Spleen (tissue), 11 donors: ENCODE results near the gene RBM10. TPM values are rescaled to one million over a fixed set of nuclear protein-coding genes. Genes with fewer than 3 reads are reported as not detected.

Experiments
- DNase-seq: peaks from one replicate; pipeline ENCODE4 v3.0.0-alpha.2; 2020
- H3K27ac ChIP-seq, 8 donors: fragments of 200-600 bp; sonication (generic) in 7 of 8; 1 replicate in 4 of 8; 2 replicates in 4 of 8; pipeline versions ENCODE4 v1.5.0 to v1.8.0; 2016 to 2021; ENCODE audit warnings: inconsistent platforms in 4 of 8, mild to moderate bottlenecking in 4 of 8, moderate library complexity in 1 of 8
- H3K27me3 ChIP-seq, 7 donors: fragments of 200-600 bp; sonication (generic) in 6 of 7; replicated peaks in 1 of 7; 1 replicate in 4 of 7; 2 replicates in 3 of 7; pipeline versions ENCODE4 v1.5.0 to v1.8.0; 2016 to 2021; ENCODE audit warnings: inconsistent platforms in 3 of 7, mild to moderate bottlenecking in 1 of 7
- H3K36me3 ChIP-seq, 6 donors: fragments of 200-600 bp; sonication (generic) in 5 of 6; 1 replicate in 4 of 6; 2 replicates in 2 of 6; pipeline versions ENCODE4 v1.5.0 to v1.8.0; 2016 to 2021; ENCODE audit warnings: inconsistent platforms in 2 of 6
- H3K4me1 ChIP-seq, 6 donors: fragments of 200-600 bp; sonication (generic) in 5 of 6; 1 replicate in 3 of 6; 2 replicates in 3 of 6; pipeline versions ENCODE4 v1.5.0 to v1.8.0; 2016 to 2021; ENCODE audit warnings: inconsistent platforms in 3 of 6
- H3K4me3 ChIP-seq, 8 donors: fragments of 200-600 bp; sonication (generic) in 7 of 8; 1 replicate in 4 of 8; 2 replicates in 4 of 8; pipeline versions ENCODE4 v1.5.0 to v1.8.0; 2016 to 2021; ENCODE audit warnings: inconsistent platforms in 4 of 8, mild to moderate bottlenecking in 4 of 8, moderate library complexity in 2 of 8
- H3K9me3 ChIP-seq, 8 donors: fragments of 200-600 bp; sonication (generic) in 7 of 8; 1 replicate in 4 of 8; 2 replicates in 4 of 8; pipeline versions ENCODE4 v1.5.0 to v1.8.0; 2016 to 2021; ENCODE audit warnings: inconsistent platforms in 4 of 8
- CTCF ChIP-seq, 11 experiments: fragments of 200-600 bp in 7 of 11; fragments of 450-650 bp in 4 of 11; sonication (generic) in 4 of 11; IDR thresholded peaks in 8 of 11; conservative IDR thresholded peaks in 3 of 11; 1 replicate in 7 of 11; 2 replicates in 4 of 11; pipeline versions ENCODE4 v1.4.0 to v1.8.0; 2016 to 2021; ENCODE audit warnings: antibody characterized with exemption in 11 of 11, inconsistent platforms in 4 of 11, mild to moderate bottlenecking in 1 of 11
- POLR2A ChIP-seq, 3 donors: fragments of 450-650 bp; IDR thresholded peaks; one replicate each; pipeline ENCODE4 v1.5.1; 2017; ENCODE audit warnings: antibody characterized with exemption in 3 of 3, mild to moderate bottlenecking in 1 of 3
- POLR2AphosphoS5 ChIP-seq, 3 donors: sonication (generic); formaldehyde crosslinking; IDR thresholded peaks; one replicate each; pipeline ENCODE4 v1.5.1; 2017; ENCODE audit warnings: antibody characterized with exemption in 3 of 3
- WGBS, 5 donors: extraction: QIAGEN DNeasy Blood & Tissue Kit in 3 of 5; methylation state at CpG; one replicate each; pipeline versions ENCODE4 v1.1.5 to v1.1.7; 2013 to 2018; 5-methylcytosine and 5-hydroxymethylcytosine counted together
- intact Hi-C: fragments of 100-400 bp; cut with DNase I; formaldehyde crosslinking; loops from one replicate; pipeline ENCODE4 v1.15.0; 2023; ENCODE audit warnings: low total_unique reads
- polyA plus RNA-seq, 3 donors: library from polyadenylated mRNA; stranded (reverse); fragments of 200-250 nt; gene quantifications; one replicate each; pipeline ENCODE4 v1.2.1, GENCODE V29; 2013
- small RNA-seq, 4 donors: library from RNA; depleted of rRNA; stranded (forward); fragments of <200 nt; gene quantifications; one replicate each; pipeline ENCODE3, GENCODE V24; 2016
- total RNA-seq, 7 donors: library from RNA; depleted of rRNA in 3 of 7; stranded (reverse); fragments of >200 nt in 3 of 7; fragmentation: NEBNext Ultra II Directional in 4 of 7; extraction: Animal tissue kit (Norgen Biotek cat#: 25700) in 4 of 7; gene quantifications; one replicate each; pipeline versions ENCODE4 v1.1.0 to v1.2.1, GENCODE V29; 2016 to 2021
- donor health status: healthy with polysubstance abuse.
- donor health status: DM: no; HTN: no; CAD: no; lungs with moderate emphysema.
- donor health status: DM: no; HTN: no; CAD: no.
- donor health status: Bipolar disorder and iron deficiency.
- donor health status: healthy.
- donor health status: DM: no; HTN: no; CAD: no.
- donor health status: DM: yes; HTN: yes; CAD: no.

Gene RBM10
- total and polyA plus RNA-seq, 10 donors = 21.6 to 38.4 (median 29.7) TPM

- no peaks in the 10 kb centered on the region for H3K9me3 ChIP-seq
- peak overlapping the region; percentile 37 to 72 (median 49) for H3K4me3 ChIP-seq
- WGBS, 5 donors = 0 to 29% (median 1%) methylated on average over 38 to 51 of the region's 51 CpGs
- peak overlapping the region; percentile 67 to 98 (median 96) for H3K27ac ChIP-seq
- H3K36me3 ChIP-seq = peaks cover 0 to 19% (median 8%) of the 10 kb centered on the region in 6 donors
- intact Hi-C loops = no loop called here
- DNase-seq = peak; percentile 98
- H3K4me1 ChIP-seq = peaks cover 0 to 37% (median 0%) of the 10 kb centered on the region in 6 donors
- TF ChIP-seq POLR2A (IDR thresholded peaks at IDR 0.05) (no peak), POLR2AphosphoS5 (IDR thresholded peaks at IDR 0.05) (peak; percentile 68 to 69 (median 68))
- no peaks in the 10 kb centered on the region for H3K27me3 ChIP-seq
These were observed 88.5 kb downstream of the RBM10 start for GRCh38 chrX:47233333-47234113.

- peak overlapping the region; percentile 67 to 98 (median 96) for H3K27ac ChIP-seq
- DNase-seq = no peak
- TF ChIP-seq CTCF (IDR thresholded peaks at IDR 0.05 in 8 of 11, conservative IDR thresholded peaks at IDR 0.05 in 3 of 11) (no peak), POLR2A (IDR thresholded peaks at IDR 0.05) (no peak), POLR2AphosphoS5 (IDR thresholded peaks at IDR 0.05) (no peak)
- no peaks in the 10 kb centered on the region for H3K9me3 ChIP-seq
- intact Hi-C loops = no loop called here
- H3K36me3 ChIP-seq = peaks cover 0 to 15% (median 0%) of the 10 kb centered on the region in 6 donors
- peaks cover 0 to 37% (median 0%) of the 10 kb centered on the region in 6 donors for H3K4me1 ChIP-seq
- H3K4me3 ChIP-seq = peak overlapping the region in 5 of 8 donors; percentile 37 to 72 (median 50)
- WGBS, 5 donors = 60 to 71% (median 67%) methylated on average over 3 of the region's 3 CpGs
- no peaks in the 10 kb centered on the region for H3K27me3 ChIP-seq
These were observed 89.6 kb downstream of the RBM10 start for GRCh38 chrX:47234583-47234982.

- intact Hi-C loops = no loop called here
- peaks cover 0 to 37% (median 0%) of the 10 kb centered on the region in 6 donors for H3K4me1 ChIP-seq
- H3K27me3 ChIP-seq = no peaks in the 10 kb centered on the region
- WGBS, 5 donors = 64 to 76% (median 74%) methylated on average over 4 of the region's 4 CpGs
- H3K4me3 ChIP-seq = no peak overlapping the region
- H3K9me3 ChIP-seq = no peaks in the 10 kb centered on the region
- TF ChIP-seq POLR2AphosphoS5 (IDR thresholded peaks at IDR 0.05) (no peak), POLR2A (IDR thresholded peaks at IDR 0.05) (no peak), CTCF (IDR thresholded peaks at IDR 0.05 in 8 of 11, conservative IDR thresholded peaks at IDR 0.05 in 3 of 11) (no peak)
- H3K27ac ChIP-seq = no peak overlapping the region
- DNase-seq = no peak
- peaks cover 0 to 18% (median 4%) of the 10 kb centered on the region in 6 donors for H3K36me3 ChIP-seq
These were observed 90.7 kb downstream of the RBM10 start for GRCh38 chrX:47235691-47236103.

Small RNAs within 50 kb of the gene (small RNA-seq; reads per million reads assigned to genes)
- gene RNU12-2P = 0 to 0.14 (median 0.03) reads per million in 4 donors

Other genes with a start within 250 kb of the RBM10 start
- 10 to 100 TPM in 6 of 7 donors, 1 to 10 TPM in 1; 9.9 to 15.6 (median 13.1) TPM for gene JADE3, start 232.8 kb upstream of the RBM10 start, total RNA-seq
- 1 to 10 TPM; 6.0 to 9.0 (median 8.8) TPM for gene JADE3, start 232.8 kb upstream of the RBM10 start, polyA plus RNA-seq
- 1 to 10 TPM; 2.2 to 6.6 (median 5.8) TPM for gene RGN, start 66.8 kb upstream of the RBM10 start, total RNA-seq
- 1 to 10 TPM; 1.3 to 5.8 (median 2.8) TPM for gene RGN, start 66.8 kb upstream of the RBM10 start, polyA plus RNA-seq
- 10 to 100 TPM; 42.7 to 68.1 (median 51.8) TPM for gene NDUFB11, start 519 bp upstream of the RBM10 start, total RNA-seq
- 10 to 100 TPM; 52.6 to 88.7 (median 77.5) TPM for gene NDUFB11, start 519 bp upstream of the RBM10 start, polyA plus RNA-seq
- 100 to 1,000 TPM; 172 to 207 (median 194) TPM for gene UBA1, start 48.6 kb downstream of the RBM10 start, total RNA-seq
- 10 to 100 TPM; 57.7 to 92.8 (median 88.9) TPM for gene UBA1, start 48.6 kb downstream of the RBM10 start, polyA plus RNA-seq
- gene CDK16, start 73.5 kb downstream of the RBM10 start, total RNA-seq = 10 to 100 TPM; 51.7 to 75.3 (median 60.0) TPM
- 10 to 100 TPM; 18.4 to 37.9 (median 28.8) TPM for gene CDK16, start 73.5 kb downstream of the RBM10 start, polyA plus RNA-seq
- 10 to 100 TPM; 46.2 to 91.5 (median 70.9) TPM for gene USP11, start 87.8 kb downstream of the RBM10 start, total RNA-seq
- gene USP11, start 87.8 kb downstream of the RBM10 start, polyA plus RNA-seq = 10 to 100 TPM; 19.9 to 35.2 (median 31.5) TPM
- 1 to 10 TPM in 1 of 7 donors, under 1 TPM in 6; 0.40 to 1.6 (median 0.49) TPM for gene ZNF157, start 225.4 kb downstream of the RBM10 start, total RNA-seq
- gene ZNF157, start 225.4 kb downstream of the RBM10 start, polyA plus RNA-seq = under 1 TPM; 0.16 to 0.33 (median 0.20) TPM